NCI-H82 treated with DMSO at 0.1 percent for 48 hours (cell line): ENCODE data around the gene CYP2S1.
"Not testable (repeated sequence)": the region's sequence is repeated elsewhere in the genome, so short reads cannot be mapped to it uniquely, and the experiment has no call there.

ENCODE experiments used
- DNase-seq: peaks from one replicate; lab custom pipeline; 2025; ENCODE audit not compliant: unreplicated experiment; lab: John Stamatoyannopoulos, UW

The CYP2S1 gene

DNA sequence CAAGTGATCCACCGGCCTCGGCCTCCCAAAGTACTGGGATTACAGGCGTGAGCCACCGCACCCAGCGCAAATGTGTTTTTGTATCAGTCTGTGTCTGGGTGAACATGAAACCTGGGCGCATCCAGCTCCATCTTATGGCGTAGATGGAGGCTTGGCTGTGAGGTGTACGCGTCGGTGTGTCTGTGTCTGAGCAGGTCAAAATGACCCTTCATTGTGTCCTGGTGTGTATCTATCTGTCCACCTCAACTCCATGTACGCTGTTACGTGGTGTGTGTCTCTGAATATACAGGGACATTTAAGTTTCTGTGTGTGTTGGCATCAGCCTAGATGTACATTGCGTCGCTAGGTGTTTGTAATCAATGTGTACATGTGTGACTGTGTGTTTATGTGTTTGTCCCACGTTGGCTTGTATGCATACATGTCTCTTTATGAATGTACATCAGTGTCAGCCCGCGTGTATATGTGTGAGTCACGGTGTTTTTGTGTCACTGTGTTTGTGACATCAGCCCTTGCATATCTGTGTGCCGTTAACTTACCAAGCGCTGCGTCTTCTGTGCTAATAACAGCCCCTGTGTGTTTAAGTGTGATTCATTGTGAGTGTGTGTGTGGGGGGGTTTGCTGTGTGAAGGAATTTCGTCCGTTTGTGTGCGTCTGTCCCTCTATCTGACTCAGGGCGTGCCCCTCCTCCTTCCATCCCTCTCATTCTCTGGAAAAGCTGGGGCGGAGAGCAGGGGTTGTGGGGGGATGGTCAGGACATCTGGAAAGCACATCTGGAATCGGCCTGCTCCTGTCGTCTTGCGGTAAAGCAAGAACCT lies 32.4 kb downstream of the CYP2S1 start:
- no peak for DNase-seq

DNA sequence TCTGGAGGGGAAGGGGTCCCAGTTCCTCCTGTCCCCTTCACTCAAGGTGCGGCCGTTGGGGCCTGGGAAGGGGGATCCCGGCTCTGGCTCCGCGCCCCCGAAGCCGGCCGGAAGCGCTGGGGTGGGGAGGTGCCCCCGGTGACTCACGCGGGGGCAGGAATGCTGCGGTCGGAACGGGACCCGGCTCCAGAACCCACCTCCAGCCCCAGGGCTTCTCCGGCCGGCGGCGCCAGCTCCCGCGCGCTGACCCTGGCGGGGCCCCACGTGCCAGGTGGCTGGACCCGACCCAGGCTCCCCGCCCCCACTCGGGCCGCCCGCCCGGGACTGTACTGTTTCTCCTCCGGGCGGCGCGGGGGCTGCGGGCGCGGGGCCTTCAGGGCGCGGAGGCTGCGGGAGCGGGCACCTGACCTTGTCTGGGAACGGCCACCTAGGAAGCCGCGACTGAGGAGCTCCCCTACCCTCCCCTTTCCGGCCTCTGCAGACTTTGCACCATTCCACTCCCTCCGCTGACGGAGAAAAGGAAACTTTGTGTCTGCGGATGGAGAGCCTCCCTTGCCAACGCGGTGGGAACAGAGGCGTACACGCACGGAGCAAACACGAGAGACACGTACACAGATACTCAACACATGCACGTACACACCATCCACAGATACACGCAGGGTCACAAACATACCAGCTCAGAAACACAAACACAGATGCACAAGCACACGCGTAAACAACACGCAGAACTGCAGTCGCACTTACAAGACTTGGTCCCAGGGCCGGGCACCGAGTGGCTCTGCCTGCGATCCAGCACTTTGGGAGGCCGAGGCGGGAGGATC lies 33.2 kb downstream of the CYP2S1 start:
- DNase-seq, result no peak

DNA sequence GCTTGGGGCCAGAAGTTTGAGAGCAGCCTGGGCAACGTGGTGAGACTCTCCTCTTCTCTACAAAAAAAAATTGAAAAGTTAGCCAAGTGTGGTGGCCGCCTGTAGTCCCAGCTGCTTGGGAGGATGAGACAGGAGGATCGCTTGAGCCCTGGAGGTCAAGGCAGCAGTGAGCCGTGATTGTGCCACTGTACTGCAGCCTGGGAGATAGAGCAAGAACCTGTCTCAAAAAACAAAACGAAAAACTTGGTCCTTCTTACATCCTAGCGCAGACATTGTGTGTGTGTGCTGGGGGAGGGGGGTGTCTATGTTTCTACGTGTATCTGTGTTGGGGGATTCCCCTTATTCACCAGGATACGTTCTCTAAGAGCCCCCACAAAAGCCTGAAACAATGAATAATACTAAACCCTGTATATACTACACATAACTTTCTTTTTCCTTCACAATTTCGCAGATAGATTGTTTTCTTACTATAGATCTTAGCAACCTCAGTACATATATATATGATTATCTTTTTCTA lies 33.9 kb downstream of the CYP2S1 start:
- DNase-seq, result no peak

DNA sequence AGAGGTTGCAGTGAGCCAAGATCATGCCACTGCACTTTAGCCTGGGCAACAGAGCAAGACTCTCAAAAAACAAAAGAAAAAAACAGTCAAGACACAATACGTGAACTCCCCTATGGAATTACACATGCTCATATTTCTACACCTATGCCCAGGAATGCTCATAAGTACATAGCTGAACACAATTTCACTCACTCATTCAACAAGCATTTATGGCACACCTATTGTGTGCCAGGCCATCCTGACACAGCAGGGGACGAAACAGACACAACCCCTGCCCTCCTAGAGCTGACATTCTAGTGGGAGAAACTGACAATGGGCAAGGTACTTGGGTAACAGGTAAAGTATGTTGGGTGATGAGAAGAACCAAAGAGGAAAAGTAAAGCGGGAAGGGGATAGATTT lies 35.5 kb downstream of the CYP2S1 start:
- DNase-seq, result no peak

DNA sequence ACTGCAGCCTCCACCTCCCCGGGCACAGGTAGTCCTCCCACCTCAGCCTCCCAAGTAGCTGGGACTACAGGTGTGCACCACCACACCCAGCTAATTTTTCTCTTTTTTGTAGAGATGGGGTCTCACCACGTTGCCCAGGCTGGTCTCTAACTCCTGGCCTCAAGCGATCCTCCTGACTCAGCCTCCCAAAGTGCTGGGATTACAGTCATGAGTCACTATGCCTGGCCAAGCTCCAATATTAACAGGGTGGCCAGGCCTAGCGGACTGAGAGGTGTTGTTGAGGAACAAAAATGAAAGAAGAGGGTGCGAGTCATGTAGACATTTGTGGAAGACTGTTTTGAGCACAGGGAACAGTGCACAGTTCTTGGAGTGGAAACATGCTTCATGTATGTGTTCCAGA lies 36.3 kb downstream of the CYP2S1 start:
- DNase-seq, result not testable (repeated sequence)

DNA sequence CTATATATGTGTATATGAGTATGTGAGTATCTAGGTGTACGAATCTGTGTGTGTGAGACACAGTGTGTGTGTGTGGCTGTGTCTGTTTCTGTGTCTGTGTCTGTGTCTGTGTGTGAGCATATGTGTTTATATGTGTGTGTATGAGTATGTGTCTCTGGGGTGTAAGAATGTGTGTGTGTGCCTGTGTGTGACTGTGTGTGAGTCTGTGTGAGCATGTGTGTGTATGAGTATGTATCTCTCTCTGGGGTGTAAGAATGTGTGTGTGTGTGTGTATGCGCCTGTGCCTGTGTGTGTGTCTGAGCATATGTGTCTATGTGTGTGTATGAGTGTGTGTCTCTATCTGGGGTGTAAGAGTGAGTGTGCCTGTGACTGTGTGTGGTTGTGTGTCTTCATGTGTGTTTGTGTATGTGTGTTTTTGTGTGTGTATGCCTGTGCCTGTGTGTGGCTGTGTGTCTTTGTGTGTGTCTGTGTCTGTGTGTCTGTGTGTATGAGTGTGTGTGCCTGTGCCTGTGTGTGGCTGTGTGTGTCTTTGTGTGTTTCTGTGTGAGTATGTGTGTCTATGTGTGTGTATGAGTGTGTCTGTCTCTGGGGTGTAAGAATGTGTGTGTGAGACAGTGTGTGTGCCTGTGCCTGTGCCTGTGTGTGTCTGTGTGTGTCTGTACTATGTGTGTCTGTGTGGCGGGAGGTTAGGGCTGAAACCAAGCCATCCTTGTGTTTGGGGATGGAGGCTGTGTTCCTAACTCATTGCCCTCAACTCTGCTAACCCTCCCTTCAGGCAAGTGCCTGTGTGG lies 37.2 kb downstream of the CYP2S1 start:
- DNase-seq, result no peak

DNA sequence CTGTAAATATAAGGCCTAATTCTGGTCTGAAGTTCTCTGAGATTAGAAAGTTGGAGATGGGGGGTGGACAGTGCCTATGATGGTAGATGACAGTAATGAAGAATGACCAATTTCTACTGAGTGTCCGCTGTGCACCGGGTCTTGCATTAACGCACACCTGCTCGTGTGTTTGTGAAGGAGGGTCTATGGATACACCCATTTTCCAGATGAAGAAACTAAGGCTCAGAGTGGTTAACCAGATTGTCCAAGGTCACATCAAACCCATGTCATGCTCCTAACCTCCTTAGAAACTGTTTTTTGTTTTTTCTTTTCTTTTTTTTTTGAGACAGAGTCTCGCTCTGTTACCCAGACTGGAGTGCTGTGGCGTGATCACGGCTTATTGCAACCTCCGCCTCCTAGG lies 39.7 kb downstream of the CYP2S1 start:
- no peak for DNase-seq

DNA sequence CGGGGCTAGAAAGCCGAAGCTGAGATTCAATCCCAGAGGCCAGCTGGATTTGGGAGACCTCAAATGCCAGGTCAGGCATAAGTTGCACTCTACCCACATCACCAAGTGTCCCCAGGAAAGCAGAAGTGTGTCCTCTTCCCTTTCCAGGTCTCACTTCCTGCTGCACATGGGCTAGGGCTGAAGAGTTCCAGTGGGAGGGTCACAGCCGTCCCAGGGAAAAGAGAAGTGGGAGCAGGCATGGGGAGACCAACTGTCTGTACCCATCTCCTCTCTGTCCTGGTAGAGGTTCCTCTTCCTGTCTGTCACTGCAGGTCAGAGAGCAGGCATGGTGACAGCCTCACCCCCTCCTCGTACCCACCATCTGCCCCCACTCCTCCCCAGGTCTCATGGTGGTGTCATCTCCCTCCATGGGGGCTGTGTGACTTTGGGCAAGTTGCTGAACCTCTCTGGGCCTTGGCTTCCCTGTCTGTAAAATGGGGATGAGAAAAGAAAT lies 40.8 kb downstream of the CYP2S1 start:
- no peak for DNase-seq

DNA sequence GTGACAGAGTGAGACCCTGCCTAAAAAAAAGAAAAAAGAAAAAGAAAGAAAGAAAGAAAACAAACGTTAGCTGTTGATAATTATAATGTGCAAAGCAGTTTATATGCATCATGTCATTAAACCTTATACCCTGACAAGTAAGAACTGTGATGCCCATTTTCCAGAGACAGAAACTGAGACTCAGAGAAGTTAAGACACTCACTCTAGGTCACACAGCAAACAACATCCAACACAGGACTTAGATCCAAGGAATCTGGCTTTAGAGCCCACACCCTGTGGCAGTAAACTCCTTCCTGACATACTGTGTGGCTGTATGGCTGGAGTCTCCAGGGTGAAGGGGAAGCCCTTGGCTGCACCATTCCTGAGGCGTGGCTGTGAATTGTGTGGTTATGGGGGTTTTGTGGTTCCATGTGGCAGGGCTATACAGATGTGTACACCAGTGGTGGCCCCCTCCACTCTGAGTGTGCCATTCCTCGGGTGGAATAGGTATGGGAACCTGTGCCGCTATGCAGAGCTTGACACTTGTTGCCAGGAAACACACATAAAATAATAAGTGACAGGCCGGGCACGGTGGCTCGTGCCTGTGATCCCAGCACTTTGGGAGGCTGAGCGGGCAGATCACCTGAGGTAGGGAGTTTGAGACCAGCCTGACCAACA lies 41.6 kb downstream of the CYP2S1 start:
- no peak for DNase-seq

DNA sequence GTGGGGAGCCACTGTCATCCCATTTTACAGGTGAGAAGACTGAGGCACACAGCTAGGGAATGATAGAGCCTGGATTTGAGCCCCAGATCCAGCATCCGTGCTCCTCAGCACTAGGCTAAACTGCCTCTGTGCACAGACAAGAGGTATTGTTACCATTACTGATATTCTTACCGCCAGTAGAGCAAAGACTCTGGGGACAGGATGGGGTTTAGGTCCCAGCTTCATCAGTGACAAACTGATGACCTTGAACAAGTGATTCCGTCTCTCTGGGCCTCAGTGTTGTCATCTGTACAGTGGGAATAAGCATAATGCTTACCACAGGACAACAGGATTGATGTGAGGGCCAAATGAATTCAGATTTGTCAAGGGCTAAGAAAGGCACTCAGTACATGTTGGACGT lies 42.5 kb downstream of the CYP2S1 start:
- DNase-seq, result no peak

DNA sequence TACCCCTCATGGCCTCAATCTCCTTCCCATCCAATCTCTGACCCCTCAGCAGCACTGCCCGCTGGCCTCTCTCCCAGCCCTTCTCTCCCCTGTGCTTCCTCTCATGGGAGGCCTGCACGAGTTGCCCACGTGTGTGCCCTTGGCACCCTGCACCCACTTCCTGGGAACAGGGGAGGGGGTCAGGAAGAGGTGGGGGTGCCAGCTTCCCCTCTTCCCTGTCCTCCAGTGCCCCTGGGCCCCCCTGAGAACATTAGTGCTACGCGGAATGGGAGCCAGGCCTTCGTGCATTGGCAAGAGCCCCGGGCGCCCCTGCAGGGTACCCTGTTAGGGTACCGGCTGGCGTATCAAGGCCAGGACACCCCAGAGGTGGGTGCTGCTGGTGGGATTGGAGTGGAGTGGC lies 45.2 kb downstream of the CYP2S1 start:
- DNase-seq, result no peak

DNA sequence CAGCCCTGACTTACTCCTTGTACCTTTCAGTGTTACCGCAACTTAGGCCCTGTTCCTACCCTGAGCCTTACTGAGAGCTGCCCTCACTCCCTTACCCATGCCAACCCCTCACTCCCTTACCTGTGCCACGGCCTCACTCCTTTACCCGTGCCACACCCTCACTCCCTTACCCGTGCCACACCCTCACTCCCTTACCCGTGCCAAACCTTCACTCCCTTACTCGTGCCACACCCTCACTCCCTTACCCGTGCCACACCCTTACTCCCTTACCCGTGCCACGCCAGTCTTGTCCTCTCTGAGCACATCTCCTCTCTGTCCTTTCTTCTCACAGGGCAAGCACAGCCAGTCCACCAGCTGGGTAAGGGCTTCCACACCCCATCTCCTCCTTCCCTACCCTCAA lies 46.3 kb downstream of the CYP2S1 start:
- DNase-seq, result no peak

DNA sequence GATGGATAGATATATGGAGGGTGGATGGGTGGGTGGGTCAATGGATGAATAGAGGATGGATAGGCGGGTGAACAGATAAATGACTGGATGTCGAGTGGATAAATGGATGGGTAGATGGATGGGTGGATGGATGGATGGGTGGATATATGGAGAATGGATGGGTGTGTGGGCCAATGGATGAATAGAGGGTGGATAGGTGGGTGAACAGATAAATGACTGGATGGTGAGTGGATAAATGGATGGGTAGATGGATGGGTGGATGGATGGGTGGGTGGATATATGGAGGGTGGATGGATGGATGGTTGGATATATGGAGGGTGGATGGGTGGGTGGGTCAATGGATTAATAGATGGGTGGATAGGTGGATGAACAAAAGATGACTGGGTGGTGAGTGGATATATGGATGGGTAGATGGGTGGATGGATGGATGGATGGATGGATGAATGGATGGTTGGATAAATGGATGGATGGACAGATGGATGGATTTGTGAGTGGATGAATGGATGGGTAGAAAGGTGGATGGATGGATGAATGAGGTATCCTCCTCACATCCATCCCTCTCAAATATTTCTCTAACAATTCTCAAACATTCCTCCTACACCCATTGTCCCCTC lies 47.0 kb downstream of the CYP2S1 start:
- no peak for DNase-seq

DNA sequence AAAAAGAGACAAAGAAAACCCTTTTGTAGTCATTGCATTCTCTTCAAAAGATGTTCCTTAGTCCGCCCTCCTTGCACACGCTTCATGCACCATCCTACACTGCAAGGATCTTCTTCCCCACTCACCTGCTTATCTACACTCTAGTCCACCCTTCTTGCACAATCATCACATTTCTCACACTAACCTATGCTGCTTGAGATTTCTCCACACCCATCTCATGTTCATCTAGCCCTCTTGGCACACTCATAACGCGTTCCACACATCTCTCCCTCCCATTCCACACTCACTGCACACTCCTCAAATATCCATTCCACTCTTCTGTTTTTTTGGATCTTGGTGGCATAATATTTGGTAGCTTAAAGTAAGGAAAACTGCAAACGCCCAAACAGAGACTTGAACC lies 48.8 kb downstream of the CYP2S1 start:
- DNase-seq, result no peak

DNA sequence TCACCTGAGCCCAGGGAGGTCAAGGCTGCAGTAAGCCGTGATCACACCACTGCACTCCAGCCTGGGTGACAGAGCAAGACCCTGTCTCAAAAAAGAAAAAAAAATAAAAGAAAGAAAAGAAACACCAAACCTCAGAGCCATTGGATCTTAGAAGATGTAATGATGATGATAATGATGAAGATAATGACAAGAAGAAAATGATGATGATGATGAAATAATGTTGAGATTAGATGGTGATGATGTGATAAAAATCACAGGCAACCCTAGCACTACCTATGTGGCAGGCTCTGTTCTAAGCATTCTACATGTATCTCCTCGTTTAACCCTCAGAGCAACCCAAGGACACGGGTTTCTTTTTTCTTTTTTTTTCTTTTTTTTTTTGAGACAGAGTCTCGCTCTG lies 51.1 kb downstream of the CYP2S1 start:
- no peak for DNase-seq

DNA sequence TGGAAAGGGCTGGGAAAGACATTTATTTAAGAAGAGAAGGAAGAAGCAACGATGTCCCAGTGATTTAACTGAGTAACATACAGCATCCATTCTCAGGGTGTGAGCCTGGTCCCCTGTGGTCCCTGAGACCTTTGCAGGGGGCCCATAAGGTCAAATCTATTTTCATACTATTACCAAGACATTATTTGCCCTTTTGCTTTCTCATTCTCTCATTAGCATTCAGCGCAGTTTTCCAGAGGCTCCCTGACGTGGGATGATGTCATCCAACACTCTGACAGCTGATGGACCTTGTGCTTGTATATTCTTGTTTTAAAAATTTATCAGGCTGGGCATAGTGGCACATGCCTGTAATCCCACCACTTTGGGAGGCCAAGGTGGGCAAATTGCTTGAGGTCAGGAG lies 52.8 kb downstream of the CYP2S1 start:
- DNase-seq, result no peak

DNA sequence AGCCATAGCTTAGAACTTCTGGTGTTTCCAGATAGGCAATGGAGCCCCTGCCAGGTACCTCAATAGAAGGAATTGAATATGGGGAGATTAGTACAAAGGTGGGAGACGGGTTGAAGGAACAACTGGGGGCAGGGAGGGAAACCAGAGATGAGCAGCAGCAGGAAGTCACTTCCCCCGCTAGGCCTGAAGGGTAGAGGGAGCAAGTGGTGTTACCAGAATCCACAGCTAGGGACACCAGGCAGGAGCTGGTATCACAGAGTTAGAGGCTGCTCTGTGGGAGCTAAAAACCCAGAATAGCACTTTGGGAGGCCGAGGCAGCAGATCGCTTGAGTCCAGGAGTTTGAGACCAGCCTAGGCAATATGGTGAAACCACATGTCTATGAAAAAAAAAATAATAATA lies 55.9 kb downstream of the CYP2S1 start:
- DNase-seq, result no peak

DNA sequence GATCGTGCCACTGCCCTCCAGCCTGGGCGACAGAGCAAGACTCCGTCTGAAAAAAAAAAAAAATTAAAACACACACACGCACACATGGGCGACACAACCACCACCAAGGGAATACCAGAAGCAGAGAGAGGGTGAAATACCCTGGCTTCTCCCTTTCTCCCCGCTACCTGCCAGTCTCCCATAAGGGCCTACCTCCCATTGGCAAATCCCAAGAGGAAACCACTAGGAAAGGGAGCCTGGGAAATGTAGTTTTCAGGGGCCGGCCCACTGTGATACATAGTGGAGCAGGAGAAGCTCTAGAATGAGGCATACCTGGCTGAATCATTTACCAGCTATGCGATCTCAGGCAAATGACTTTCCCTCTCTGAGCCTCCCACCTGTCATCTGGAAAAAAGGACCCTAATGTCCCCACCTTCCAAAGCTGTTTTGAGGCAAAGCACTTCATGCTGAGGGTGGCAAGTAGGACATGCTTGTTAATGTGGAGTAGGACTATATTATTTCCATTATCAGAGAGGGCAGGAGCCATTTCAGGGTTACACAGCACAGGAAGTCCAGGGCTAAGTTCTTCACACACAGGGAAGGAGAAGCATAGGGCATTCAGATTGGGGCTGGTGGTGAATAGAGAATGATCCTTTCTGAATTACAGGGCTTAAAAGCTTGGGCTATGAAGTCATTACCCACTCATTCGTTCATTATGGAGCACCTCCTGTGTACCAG lies 56.8 kb downstream of the CYP2S1 start:
- DNase-seq, result no peak

DNA sequence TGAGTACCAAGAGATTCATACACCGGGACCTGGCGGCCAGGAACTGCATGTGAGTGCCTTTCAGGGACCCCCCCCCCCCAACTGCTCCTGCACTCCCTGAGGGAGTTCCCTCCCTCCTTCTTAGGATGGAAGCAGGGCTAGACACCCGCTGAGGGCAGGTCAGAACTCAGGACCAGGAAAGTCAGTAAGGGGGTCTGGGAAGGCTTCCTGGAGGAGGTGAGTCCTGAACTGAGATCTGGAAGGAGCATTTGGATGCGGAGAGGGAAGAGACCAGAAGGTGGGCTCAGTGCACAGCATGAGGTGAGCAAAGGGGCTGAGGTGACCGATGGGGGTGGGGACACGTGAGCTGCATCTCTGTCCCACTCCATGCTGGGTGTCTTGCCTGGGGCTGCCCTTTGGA lies 60.6 kb downstream of the CYP2S1 start:
- DNase-seq, result no peak

DNA sequence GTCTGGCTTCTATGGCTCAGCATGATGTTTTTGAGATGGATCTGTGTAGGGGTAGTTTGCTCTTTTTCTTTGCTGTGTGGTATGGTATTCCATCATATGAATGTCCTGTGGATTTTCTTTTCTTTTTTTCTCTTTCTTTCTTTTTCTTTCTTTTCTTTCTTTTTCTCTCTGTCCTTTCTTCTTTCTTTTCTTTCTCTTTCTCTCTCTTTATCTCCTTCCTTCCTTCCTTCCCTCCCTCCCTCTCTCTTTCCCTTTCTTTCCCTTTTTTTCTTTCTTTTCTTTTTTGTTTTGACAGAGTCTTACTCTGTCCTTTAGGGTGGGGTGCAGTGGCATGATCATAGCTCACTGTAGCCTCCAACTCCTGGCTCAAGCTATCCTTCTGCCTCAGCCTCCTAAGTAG lies 62.2 kb downstream of the CYP2S1 start:
- DNase-seq, result no peak
